ENCODE measurements around the gene LIM2.

GRCh38 chr19:51410950-51411748 is 23.4 kb upstream of the LIM2 start:
- no peak for TF ChIP-seq EZH2 (IDR thresholded peaks at IDR 0.05; ENCODE audit: borderline replicate concordance)
- TF ChIP-seq, protein P1, sequence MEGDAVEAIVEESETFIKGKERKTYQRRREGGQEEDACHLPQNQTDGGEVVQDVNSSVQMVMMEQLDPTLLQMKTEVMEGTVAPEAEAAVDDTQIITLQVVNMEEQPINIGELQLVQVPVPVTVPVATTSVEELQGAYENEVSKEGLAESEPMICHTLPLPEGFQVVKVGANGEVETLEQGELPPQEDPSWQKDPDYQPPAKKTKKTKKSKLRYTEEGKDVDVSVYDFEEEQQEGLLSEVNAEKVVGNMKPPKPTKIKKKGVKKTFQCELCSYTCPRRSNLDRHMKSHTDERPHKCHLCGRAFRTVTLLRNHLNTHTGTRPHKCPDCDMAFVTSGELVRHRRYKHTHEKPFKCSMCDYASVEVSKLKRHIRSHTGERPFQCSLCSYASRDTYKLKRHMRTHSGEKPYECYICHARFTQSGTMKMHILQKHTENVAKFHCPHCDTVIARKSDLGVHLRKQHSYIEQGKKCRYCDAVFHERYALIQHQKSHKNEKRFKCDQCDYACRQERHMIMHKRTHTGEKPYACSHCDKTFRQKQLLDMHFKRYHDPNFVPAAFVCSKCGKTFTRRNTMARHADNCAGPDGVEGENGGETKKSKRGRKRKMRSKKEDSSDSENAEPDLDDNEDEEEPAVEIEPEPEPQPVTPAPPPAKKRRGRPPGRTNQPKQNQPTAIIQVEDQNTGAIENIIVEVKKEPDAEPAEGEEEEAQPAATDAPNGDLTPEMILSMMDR (IDR thresholded peaks at IDR 0.05; ENCODE audit: poor library complexity): no peak
